WTC11 (cell line): ENCODE data around the gene SCIMP. TPM values are rescaled to one million over a fixed set of nuclear protein-coding genes. Genes with fewer than 3 reads are reported as not detected.
A peak's percentile ranks its signal among the peaks of the same experiment; 100 is the strongest.

Experiments
- ATAC-seq: fragments of 200-7000 bp; cut with Tn5 transposase; 2 replicates; pipeline ENCODE4 v1.10.0; 2021; ENCODE audit warnings: mild to moderate bottlenecking, moderate library complexity
- CTCF ChIA-PET: fragments of 300-600 bp; sonication (Branson Sonifier 250); formaldehyde crosslinking; loops from one replicate; lab custom pipeline; 2021; ENCODE audit warnings: antibody characterized with exemption; lab: Charles Lee
- POLR2A ChIA-PET: fragments of 350-600 bp; sonication (Branson Sonifier 250); formaldehyde crosslinking; loops from one replicate; lab custom pipeline; 2021; ENCODE audit warnings: antibody characterized with exemption; lab: Charles Lee
- DNase-seq: peaks from one replicate; pipeline ENCODE4 v3.0.0; 2021; ENCODE audit warnings: low spot score
- H3K27ac Mint-ChIP-seq: 2 replicates; pipeline ENCODE4 v1.8.0; 2021; ENCODE audit warnings: mixed read lengths
- H3K27me3 Mint-ChIP-seq: 2 replicates; pipeline ENCODE4 v1.8.0; 2021; ENCODE audit warnings: low read depth, mild to moderate bottlenecking, moderate library complexity, mixed read lengths
- H3K36me3 Mint-ChIP-seq: 2 replicates; pipeline ENCODE4 v1.8.0; 2021; ENCODE audit warnings: mixed read lengths
- H3K4me1 Mint-ChIP-seq: 2 replicates; pipeline ENCODE4 v1.8.0; 2022; ENCODE audit warnings: mixed read lengths
- H3K4me3 Mint-ChIP-seq: 2 replicates; pipeline ENCODE4 v1.8.0; 2021; ENCODE audit warnings: mild to moderate bottlenecking, moderate library complexity, mixed read lengths
- H3K9me3 Mint-ChIP-seq: 2 replicates; pipeline ENCODE4 v1.8.0; 2021; ENCODE audit warnings: mixed read lengths
- CREB1 ChIP-seq: sonication (generic); formaldehyde crosslinking; IDR thresholded peaks from 2 replicates; pipeline ENCODE4 v1.8.0; 2023; ENCODE audit warnings: mild to moderate bottlenecking, missing genetic modification reagents
- E2F4 ChIP-seq: sonication (generic); formaldehyde crosslinking; IDR thresholded peaks from 2 replicates; pipeline ENCODE4 v1.8.1; 2022; ENCODE audit warnings: low read depth, mild to moderate bottlenecking, moderate library complexity, missing genetic modification reagents, borderline replicate concordance
- ELF4 ChIP-seq: sonication (generic); formaldehyde crosslinking; IDR thresholded peaks from 2 replicates; pipeline ENCODE4 v1.8.1; 2022; ENCODE audit warnings: low read depth, mild to moderate bottlenecking, moderate library complexity, missing genetic modification reagents
- FOXJ3 ChIP-seq: sonication (generic); formaldehyde crosslinking; IDR thresholded peaks from 2 replicates; pipeline ENCODE4 v1.9.0; 2021; ENCODE audit warnings: missing genetic modification reagents, mild to moderate bottlenecking, borderline replicate concordance
- FOXP1 ChIP-seq: sonication (generic); formaldehyde crosslinking; IDR thresholded peaks from 2 replicates; pipeline ENCODE4 v1.8.0; 2022; ENCODE audit warnings: missing genetic modification reagents, mild to moderate bottlenecking, moderate library complexity, borderline replicate concordance
- FOXP4 ChIP-seq: sonication (generic); formaldehyde crosslinking; IDR thresholded peaks from 2 replicates; pipeline ENCODE4 v1.8.0; 2022; ENCODE audit warnings: mild to moderate bottlenecking, missing genetic modification reagents
- IRF1 ChIP-seq: sonication (generic); formaldehyde crosslinking; IDR thresholded peaks from 2 replicates; pipeline ENCODE4 v1.8.0; 2023; ENCODE audit warnings: missing genetic modification reagents
- KAT7 ChIP-seq: sonication (generic); formaldehyde crosslinking; IDR thresholded peaks from 2 replicates; pipeline ENCODE4 v1.8.1; 2023; ENCODE audit warnings: missing genetic modification reagents, mild to moderate bottlenecking, borderline replicate concordance
- NR1H2 ChIP-seq: sonication (generic); formaldehyde crosslinking; IDR thresholded peaks from 2 replicates; pipeline ENCODE4 v1.9.0; 2021; ENCODE audit warnings: mild to moderate bottlenecking, moderate library complexity, missing genetic modification reagents
- NR3C1 ChIP-seq: sonication (generic); formaldehyde crosslinking; conservative IDR thresholded peaks from 2 replicates; pipeline ENCODE4 v1.8.1; 2023; ENCODE audit warnings: low read depth, mild to moderate bottlenecking, missing genetic modification reagents
- OVOL2 ChIP-seq: fragments of 250-450 bp; sonication (Bioruptor Pico); IDR thresholded peaks from 2 replicates; pipeline ENCODE4 v1.9.0; 2021; ENCODE audit warnings: mild to moderate bottlenecking, borderline replicate concordance
- PRDM15 ChIP-seq: sonication (generic); formaldehyde crosslinking; IDR thresholded peaks from 2 replicates; pipeline ENCODE4 v1.8.0; 2022; ENCODE audit warnings: missing genetic modification reagents
- SP1 ChIP-seq: sonication (generic); formaldehyde crosslinking; conservative IDR thresholded peaks from 2 replicates; pipeline ENCODE4 v1.8.1; 2022; ENCODE audit warnings: missing genetic modification reagents
- USF2 ChIP-seq: sonication (generic); formaldehyde crosslinking; IDR thresholded peaks from 2 replicates; pipeline ENCODE4 v1.8.1; 2023; ENCODE audit warnings: mild to moderate bottlenecking, missing genetic modification reagents, moderate library complexity
- ZNF263 ChIP-seq: sonication (generic); formaldehyde crosslinking; IDR thresholded peaks from 2 replicates; pipeline ENCODE4 v1.8.1; 2022; ENCODE audit warnings: low read depth, mild to moderate bottlenecking, moderate library complexity, missing genetic modification reagents
- ZNF416 ChIP-seq: fragments of 250-450 bp; sonication (Bioruptor Pico); IDR thresholded peaks from 2 replicates; pipeline ENCODE4 v1.9.0; 2021; ENCODE audit warnings: mild to moderate bottlenecking, inconsistent platforms
- total RNA-seq: library from RNA; stranded (reverse); gene quantifications from 3 replicates; pipeline ENCODE4 v1.2.3, GENCODE V29; 2021
- TF ChIP-seq, protein P1 (sequence below): sonication (generic); formaldehyde crosslinking; conservative IDR thresholded peaks from 2 replicates; pipeline ENCODE4 v1.8.1; 2022; ENCODE audit warnings: mild to moderate bottlenecking, missing genetic modification reagents
- TF ChIP-seq, protein P2 (sequence below): sonication (generic); formaldehyde crosslinking; IDR thresholded peaks from 2 replicates; pipeline ENCODE4 v1.8.1; 2023; ENCODE audit warnings: mild to moderate bottlenecking, missing genetic modification reagents
- TF ChIP-seq, protein P3 (sequence below): sonication (generic); formaldehyde crosslinking; IDR thresholded peaks from 2 replicates; pipeline ENCODE4 v1.8.0; 2022; ENCODE audit warnings: mild to moderate bottlenecking, missing genetic modification reagents
- TF ChIP-seq, protein P4 (sequence below): sonication (generic); formaldehyde crosslinking; IDR thresholded peaks from 2 replicates; pipeline ENCODE4 v1.8.1; 2022; ENCODE audit warnings: missing genetic modification reagents, borderline replicate concordance

SCIMP gene
- total RNA-seq, 1 experiment from 2014 or later: not detected

- TF ChIP-seq E2F4 (CRISPR knock-in tag) (0 out of 2 replicates have a peak, but pooled peaks have one; percentile 23), ZNF263 (CRISPR knock-in tag) (no peak), ELF4 (CRISPR knock-in tag) (no peak), FOXP1 (CRISPR knock-in tag) (0 out of 2 replicates have a peak, but pooled peaks have one; percentile 75), NR3C1 (CRISPR knock-in tag) (0 out of 2 replicates have a peak, but pooled peaks have one; percentile 40)
- TF ChIP-seq, all 79 proteins: peak for 14
Observed at GRCh38 chr17:5281814-5282641, 47.4 kb upstream of the SCIMP start, which contains the start of gene RABEP1 (continued).

- no peak overlapping the region for H3K4me3 Mint-ChIP-seq
- POLR2A ChIA-PET: no interaction called here
- no peaks in the 10 kb centered on the region for H3K36me3 Mint-ChIP-seq
- H3K4me1 Mint-ChIP-seq: no peaks in the 10 kb centered on the region
- DNase-seq (no peak), ATAC-seq (no peak)
- no peaks in the 10 kb centered on the region for H3K27me3 Mint-ChIP-seq
- CTCF ChIA-PET: interaction anchor here (1.1 to 1.9 kb wide), 2 partner anchors 35 kb away, joined by 4 to 5 read pairs; no protein-coding TSS in a partner anchor
- H3K9me3 Mint-ChIP-seq: peaks cover 4% of the 10 kb centered on the region; the same call in 1 of the 2 replicates
- no peak overlapping the region for H3K27ac Mint-ChIP-seq
- TF ChIP-seq FOXJ3: no peak
- TF ChIP-seq PRDM15 (CRISPR knock-in tag): no peak
- no peak for TF ChIP-seq CREB1
- TF ChIP-seq, protein P1, sequence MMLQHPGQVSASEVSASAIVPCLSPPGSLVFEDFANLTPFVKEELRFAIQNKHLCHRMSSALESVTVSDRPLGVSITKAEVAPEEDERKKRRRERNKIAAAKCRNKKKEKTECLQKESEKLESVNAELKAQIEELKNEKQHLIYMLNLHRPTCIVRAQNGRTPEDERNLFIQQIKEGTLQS: no peak
- TF ChIP-seq FOXP4 (CRISPR knock-in tag): no peak
- no peak for TF ChIP-seq OVOL2 (CRISPR knock-in tag)
- no peak for TF ChIP-seq NR3C1 (CRISPR knock-in tag)
- TF ChIP-seq, protein P2, sequence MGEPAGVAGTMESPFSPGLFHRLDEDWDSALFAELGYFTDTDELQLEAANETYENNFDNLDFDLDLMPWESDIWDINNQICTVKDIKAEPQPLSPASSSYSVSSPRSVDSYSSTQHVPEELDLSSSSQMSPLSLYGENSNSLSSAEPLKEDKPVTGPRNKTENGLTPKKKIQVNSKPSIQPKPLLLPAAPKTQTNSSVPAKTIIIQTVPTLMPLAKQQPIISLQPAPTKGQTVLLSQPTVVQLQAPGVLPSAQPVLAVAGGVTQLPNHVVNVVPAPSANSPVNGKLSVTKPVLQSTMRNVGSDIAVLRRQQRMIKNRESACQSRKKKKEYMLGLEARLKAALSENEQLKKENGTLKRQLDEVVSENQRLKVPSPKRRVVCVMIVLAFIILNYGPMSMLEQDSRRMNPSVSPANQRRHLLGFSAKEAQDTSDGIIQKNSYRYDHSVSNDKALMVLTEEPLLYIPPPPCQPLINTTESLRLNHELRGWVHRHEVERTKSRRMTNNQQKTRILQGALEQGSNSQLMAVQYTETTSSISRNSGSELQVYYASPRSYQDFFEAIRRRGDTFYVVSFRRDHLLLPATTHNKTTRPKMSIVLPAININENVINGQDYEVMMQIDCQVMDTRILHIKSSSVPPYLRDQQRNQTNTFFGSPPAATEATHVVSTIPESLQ (CRISPR knock-in tag): no peak
- TF ChIP-seq, protein P3, sequence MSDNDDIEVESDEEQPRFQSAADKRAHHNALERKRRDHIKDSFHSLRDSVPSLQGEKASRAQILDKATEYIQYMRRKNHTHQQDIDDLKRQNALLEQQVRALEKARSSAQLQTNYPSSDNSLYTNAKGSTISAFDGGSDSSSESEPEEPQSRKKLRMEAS: no peak
- no peak for TF ChIP-seq SP1 (CRISPR knock-in tag)
- TF ChIP-seq, protein P4, sequence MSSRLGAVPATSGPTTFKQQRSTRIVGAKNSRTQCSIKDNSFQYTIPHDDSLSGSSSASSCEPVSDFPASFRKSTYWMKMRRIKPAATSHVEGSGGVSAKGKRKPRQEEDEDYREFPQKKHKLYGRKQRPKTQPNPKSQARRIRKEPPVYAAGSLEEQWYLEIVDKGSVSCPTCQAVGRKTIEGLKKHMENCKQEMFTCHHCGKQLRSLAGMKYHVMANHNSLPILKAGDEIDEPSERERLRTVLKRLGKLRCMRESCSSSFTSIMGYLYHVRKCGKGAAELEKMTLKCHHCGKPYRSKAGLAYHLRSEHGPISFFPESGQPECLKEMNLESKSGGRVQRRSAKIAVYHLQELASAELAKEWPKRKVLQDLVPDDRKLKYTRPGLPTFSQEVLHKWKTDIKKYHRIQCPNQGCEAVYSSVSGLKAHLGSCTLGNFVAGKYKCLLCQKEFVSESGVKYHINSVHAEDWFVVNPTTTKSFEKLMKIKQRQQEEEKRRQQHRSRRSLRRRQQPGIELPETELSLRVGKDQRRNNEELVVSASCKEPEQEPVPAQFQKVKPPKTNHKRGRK (CRISPR knock-in tag): no peak
- TF ChIP-seq KAT7 (CRISPR knock-in tag): no peak
- no peak for TF ChIP-seq USF2 (CRISPR knock-in tag)
- TF ChIP-seq ZNF416 (CRISPR knock-in tag): no peak
- no peak for TF ChIP-seq IRF1 (CRISPR knock-in tag)
- no peak for TF ChIP-seq NR1H2
Observed at GRCh38 chr17:5272322-5272721, 37.7 kb upstream of the SCIMP start.
